SK-N-SH (cell line): ENCODE measurements around the gene MCUR1.

Experiments
- CTCF ChIP-seq: fragments of 200-600 bp; sonication (generic); IDR thresholded peaks from 2 replicates; pipeline ENCODE4 v1.6.1; 2017; ENCODE audit warnings: antibody characterized with exemption, mild to moderate bottlenecking, moderate library complexity
- NRF1 ChIP-seq: IDR thresholded peaks from 2 replicates; pipeline ENCODE4 v1.6.1; 2012; ENCODE audit warnings: low read depth, mild to moderate bottlenecking, low read length

DNA sequence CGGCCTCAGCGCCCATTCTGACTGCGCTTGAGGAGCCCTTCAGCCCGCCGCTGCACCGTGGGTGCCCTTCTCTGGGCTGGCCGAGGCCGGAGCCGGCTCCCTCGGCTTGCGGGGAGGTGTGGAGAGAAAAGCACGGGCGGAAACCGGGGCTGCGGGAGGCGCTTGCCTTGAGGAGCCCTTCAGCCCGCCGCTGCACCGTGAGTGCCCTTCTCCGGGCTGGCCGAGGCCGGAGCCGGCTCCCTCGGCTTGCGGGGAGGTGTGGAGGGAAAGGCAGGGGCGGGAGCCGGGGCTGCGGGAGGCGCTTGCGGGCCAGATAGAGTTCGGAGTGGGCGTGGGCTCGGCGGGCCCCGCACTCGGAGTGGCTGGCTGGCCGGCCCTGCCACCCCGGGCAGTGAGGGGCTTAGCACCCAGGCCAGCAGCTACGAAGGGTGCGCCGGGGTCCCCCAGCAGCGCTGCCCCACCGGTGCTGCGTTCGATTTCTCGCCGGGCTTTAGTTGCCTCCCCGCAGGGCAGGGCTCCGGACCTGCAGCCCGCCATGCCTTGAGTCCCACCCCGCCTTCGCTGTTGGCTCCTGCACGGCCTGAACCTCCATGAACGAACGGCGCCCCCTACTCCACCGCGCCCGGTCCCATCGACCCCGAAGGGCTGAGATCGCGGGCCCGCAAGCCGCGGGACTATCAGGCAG lies 45.7 kb upstream of the MCUR1 start:
- TF ChIP-seq CTCF (no peak), NRF1 (no peak)
